ENCODE data around the gene ACSM6.
A peak's percentile ranks its signal among the peaks of the same experiment; 100 is the strongest.
"Not testable (repeated sequence)": the region's sequence is repeated elsewhere in the genome, so short reads cannot be mapped to it uniquely, and the experiment has no call there.

The ACSM6 gene

DNA sequence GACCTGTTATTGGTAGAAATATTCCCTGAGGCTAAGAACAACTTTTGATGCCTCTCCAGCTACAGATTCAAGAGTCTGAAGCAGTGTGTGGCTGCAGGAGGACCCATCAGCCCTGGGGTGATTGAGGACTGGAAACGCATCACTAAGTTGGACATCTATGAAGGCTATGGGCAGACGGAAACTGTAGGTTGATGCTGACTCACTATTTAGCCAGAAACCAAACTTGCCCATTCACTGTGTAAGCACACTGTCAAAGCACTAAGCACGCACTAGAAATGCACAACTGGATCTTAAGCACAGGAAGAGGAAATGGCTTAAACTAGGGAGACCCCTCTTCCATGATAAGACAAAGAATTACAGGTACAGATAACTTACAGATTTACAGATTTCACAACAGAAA is 20.8 kb downstream of the ACSM6 start:
- no peak for DNase-seq (ENCODE audit: low read depth)

DNA sequence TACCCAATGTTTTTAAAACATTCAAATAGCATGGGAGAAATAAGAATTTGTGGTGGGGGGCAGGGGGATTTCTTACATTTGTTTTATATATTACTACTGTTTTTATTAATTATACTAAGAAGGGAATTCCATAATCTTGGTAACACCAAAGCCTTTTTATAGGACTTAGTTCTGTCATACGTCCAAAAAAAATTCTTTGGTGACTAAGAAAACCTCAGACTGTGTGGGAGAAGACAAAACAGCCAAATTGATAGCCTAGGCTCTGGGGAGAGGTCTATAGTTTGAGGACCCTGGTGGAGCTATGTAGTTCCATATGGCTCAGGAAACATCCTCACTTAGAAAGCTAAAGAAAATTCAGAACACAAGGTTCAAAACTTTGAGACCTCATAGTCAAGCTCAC is 23.4 kb downstream of the ACSM6 start:
- no peak for DNase-seq (ENCODE audit: low read depth)

DNA sequence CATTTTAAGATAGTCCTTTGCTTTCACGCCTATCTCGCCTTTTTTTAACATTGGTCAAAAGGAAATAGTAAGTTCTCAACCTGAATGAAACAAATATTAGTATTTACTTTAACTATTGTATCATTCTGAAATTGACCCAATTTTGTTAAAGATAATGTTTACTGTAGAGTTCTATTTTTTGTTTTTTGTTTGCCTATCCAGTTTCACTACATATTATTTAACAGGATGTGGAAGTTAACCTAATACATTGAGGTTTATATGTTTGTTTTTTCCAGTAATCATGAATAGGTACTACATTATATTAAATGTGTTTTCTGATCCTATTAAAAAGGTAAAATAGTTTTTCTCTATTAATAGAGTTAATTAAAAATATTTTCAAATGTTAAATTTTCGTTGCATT is 26.5 kb downstream of the ACSM6 start:
- no peak for DNase-seq (ENCODE audit: low read depth)

DNA sequence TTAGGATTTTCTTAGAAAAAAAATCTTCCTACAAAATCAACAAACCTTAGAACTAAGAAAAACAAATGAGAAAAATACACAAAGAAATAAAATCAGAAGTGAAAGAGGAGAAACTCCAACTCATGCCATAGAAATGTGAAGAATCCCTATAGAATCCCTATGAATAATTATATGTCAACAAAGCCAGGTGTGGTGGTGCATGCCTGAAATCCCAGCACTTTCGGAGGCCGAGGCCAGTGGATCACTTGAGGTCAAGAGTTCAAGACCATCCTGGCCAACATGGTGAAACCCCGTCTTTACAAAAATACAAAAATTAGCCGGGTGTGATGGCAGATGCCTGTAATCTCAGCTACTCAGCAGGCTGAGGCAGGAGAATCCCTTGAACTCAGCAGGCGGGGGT is 27.1 kb downstream of the ACSM6 start:
- no peak for DNase-seq (ENCODE audit: low read depth)

DNA sequence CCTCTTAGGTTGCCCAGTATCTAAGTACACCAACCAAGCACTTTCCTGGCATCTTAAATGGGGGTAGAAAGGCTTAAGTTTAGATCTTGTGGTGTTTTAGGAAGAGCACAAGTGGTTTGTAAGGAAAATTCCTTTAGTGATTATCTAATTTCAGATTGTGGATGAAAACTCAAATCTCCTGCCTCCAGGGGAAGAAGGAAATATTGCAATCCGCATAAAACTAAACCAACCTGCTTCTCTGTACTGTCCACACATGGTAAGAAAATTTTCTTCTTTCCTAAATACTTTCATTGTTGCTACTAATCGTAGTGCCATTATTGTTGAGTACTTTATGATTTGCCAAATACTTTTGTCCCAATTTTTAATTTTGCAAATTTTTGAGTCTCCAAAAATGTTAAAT is 31.1 kb downstream of the ACSM6 start:
- no peak for DNase-seq (ENCODE audit: low read depth)

DNA sequence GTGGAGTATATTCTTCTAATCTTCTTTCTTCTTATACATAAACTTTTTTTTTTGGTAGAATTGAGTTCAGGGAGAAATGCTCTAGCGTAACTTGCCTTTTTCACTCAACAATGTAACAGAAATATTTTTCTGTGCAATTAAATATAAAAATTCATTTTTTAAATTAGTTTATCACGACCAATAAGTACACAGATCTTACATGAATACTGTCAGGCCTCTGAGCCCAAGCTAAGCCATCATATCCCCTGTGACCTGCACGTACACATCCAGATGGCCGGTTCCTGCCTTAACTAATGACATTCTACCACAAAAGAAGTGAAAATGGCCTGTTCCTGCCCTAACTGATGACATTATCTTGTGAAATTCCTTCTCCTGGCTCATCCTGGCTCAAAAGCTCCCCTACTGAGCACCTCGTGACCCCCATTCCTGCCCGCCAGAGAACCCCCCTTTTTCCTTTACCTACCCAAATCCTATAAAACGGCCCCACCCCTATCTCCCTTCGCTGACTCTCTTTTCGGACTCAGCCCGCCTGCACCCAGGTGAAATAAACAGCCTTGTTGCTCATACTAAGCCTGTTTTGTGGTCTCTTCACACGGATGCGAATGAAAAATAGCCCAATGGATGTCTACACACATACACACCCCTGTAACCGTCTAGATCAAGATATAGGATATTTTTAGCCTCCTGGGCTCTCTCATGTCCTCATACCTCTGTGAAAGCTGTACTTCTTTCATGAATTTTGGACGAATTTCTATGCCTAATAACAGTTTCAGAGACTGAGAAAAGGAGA is 35.1 kb downstream of the ACSM6 start:
- not testable (repeated sequence) for DNase-seq (ENCODE audit: low read depth)

DNA sequence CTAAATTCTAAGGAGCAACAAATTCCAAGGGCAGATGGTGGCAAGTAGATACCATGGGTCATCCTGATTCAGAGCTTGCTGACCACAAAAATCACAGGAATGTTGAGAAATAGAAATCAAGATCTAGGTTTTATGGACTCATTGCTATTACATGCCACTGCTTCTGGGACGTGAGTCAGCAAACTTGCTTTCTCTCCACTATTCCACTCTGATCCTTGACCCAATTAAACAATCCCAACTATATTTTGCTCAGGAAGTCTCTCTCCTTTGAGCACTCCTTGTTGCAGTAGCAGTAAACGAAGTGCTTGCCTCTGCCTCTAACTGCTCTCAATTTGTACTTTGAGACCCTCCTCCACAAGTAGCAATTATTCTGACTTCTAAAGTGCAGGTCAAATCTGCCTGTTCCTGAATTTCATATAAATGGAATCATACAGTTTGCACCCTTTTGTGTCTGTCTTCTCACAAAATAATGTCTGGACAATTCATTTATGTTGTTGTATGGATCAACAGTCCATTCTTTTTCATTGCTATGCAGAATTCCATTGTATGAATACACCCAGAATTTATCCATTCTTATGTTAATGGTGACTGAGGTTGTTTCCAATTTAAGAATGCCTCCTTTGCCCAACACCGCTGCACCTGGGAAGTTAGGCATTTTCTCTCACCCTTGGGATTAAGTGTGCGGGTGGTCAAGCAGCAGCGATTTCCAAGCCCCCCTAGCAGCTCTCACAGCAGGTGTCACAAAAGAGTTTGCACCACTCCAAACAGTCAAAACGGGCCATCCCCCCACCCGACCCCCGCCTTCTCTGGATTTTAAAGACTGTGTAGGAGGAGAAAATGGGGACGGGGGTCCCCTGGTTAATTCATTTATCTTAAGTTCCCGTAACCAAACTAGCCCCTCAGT is 35.9 kb downstream of the ACSM6 start:
- DNase-seq (ENCODE audit: low read depth) = no peak

DNA sequence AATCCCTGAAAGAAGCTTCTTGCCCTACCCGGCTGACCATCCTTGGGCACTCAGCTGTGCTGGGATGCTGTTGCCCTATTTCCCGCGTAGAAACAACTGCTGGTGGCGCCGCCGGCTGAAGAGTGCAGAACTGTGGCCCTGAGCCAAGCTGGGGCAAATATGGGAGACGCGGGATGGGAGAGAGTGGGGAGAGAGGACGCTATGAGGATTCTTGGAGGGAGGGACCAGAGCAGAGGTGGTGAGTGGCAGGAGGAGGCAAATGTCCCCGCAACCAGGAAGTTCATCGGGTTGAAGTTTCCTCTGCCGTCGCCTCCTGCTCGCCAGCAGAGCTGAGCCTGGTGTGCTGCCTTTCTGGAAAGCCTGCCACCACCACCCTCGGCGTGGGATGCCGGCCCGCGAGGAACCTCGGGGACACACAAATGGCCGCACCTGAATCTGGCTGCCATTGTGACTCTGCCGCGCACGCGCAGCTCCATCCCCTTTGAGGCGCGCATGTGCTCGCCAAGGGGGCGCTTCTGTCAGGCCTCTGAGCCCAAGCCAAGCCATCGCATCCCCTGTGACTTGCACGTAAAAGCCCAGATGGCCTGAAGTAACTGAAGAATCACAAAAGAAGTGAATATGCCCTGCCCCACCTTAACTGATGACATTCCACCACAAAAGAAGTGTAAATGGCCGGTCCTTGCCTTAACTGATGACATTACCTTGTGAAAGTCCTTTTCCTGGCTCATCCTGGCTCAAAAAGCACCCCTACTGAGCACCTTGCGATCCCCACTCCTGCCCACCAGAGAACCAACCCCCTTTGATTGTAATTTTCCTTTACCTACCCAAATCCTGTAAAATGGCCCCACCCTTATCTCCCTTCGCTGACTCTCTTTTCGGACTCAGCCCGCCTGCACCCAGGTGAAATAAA is 36.9 kb downstream of the ACSM6 start:
- DNase-seq (ENCODE audit: low read depth) = peak; percentile 22

DNA sequence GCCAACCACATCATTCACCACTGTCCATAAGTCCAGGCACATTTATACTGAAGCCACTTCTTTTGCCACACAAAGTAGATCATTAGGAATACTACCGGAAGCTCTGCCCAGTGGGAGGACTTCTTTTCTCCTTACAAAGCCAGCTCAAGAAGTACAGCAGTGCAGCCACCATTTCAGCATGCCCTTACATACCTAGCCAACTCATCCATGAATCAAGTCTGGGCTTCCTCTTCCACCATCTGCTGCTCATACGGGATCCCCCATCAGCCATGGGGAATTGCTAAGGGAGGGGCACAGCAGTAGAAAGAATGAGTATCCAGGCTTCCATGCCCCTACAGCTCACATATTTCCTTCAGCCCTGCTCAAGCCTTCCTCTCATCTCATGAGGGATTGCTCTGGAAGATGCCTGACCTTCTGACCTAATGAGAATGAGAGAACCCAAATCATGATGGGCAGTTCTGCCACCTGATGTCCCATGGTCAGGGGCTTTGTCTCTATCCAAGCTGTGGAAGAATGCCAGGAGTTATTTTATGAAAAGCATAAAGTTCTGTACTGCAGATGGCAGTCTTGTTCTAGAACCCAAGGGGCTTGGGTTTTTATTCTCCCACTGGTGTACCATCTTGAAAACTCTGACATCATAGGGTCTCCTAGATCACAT is 39.5 kb downstream of the ACSM6 start:
- no peak for DNase-seq (ENCODE audit: low read depth)

DNA sequence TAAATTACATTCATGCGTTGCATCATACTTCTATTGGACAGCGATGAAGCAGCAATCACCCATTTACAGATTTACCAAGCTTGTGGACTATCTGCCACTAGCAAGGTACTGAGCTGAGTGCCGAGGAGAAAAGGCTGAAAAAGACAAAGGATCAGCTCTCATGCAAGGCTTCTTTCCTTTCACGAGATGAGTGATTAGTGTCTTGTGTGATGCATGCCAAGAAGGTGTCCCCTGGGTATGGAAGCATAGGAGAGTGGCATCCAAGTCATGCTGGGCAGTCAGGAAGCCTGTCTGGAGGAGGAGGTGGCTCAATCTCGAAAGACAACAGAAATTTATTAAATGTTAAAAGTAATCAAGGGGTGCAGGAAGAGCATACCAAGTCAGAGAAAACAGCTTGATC is 40.9 kb downstream of the ACSM6 start:
- no peak for DNase-seq (ENCODE audit: low read depth)

DNA sequence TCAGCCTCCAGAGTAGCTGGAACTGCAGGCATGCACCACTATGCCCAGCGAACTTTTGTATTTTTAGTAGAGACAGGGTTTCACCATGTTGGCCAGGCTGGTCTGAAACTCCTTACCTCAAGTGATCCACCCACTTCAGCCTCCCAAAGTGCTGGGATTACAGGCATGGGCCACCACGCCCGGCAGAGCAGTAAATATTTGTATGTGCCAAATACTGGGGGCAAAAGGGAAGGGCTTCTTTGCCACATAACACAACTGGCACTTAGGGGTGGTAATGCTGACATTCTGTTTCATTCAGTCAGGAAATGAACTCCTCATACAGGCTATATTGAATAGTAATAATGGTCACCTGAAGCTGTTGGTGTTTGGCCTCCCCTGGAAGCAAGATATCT is 41.6 kb downstream of the ACSM6 start:
- DNase-seq (ENCODE audit: low read depth) = no peak

DNA sequence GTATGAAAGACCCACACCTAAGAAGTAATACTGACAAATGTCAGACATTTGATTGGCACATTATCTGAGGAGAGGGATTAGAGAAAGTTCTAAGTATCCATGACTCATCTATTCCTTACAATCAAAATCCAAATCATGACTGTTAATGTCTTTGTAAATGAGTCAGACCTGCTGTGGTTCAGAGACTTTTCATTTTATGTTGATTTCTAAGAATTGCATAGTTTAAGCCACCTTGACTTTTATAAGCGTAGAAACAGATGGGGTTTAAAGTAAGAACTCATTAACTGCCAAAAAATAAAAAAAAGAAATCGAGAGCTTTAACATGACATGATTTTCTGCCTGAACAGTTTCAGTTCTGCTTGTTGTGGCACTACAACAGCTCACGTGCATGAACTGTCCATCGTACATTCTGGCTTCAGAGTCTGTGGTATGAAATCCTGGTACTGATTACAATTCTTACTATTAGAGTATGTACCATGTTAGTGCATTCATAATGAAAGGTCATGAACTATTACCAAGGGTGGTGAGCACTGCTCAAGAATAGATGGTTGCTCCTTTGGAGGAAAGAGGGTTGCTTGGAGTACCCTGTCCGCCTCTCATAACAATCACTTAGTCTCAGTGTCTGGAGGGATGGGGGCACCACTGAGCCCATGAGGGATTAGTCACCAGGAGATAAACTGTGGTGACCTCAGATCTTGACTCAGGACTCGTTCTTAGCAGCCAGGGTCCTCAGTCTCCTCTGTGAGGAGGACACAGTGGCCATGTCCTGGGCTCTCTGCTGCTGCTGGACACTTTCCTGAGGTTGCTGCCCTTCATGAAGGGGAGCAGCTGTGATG is 42.2 kb downstream of the ACSM6 start:
- DNase-seq (ENCODE audit: low read depth) = no peak

DNA sequence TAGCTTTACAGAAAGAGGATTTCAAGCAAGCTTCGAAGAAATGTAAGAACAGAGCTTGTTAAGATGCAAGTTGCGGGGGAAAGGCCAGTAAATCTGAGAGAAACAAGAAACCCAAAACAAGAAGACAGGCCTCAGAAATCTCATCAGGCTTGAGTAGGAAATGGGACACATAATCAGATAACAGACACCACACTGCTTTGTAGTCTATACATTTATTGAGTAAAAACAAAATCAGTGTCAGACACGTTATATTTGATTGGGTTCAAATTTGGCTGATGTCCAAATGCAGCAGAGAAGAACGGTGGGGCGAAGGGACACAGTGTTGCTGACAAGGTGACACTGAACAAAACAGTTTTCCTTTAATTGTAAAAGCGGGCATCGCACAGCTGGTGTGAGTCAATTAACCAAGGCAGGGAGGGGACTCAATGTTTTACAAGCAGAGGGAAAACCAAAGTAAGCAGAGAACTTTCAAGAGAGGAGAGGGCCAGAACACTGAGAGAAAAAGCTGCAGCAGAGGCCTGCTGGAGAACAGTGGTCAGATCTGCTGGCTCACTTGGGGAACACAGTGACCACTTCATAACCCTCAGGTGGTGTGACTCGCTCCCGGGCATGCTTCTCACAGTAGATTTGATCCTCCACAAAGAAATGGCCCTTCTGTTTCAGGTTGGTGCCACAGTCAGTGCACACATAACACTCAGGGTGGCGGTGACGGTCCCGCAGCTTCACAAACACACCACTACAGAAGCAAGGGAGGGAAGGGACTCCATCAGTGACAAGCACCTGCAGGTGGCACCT is 43.5 kb downstream of the ACSM6 start:
- DNase-seq (ENCODE audit: low read depth) = no peak

DNA sequence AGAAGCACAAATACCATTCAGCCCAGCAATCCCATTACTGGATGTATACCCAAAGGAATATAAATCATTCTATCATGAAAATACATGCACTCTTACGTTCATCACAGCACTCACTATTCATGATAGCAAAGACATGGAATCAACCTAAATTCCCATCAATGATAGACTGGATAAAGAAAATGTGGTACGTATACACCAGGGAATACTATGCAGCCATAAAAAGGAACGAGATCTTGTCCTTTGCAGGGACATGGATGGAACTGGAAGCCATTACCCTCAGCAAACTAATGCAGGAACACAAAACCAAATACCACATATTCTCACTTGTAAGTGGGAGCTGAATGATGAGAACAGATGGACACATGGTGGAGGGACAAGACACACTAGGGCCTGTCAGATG is 46.1 kb downstream of the ACSM6 start:
- not testable (repeated sequence) for DNase-seq (ENCODE audit: low read depth)

DNA sequence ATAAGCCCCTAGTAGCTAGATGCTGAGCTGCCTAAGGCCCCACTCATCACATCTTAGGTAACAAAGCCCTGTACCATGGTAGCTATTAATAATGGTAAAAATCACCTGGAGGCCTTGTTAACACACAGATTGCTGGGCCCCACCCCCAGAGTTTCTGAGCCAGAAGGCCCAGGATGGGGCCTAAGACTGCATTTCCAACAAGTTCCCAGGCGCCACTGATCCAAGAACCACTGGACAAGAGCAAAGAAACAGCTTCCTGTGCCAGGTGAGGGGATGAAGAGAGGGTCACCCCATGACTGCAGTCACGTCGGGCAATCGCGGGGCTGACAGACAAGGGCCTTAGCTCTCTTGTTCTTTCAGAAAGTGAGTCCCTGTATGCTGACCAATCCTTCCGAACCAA is 46.8 kb downstream of the ACSM6 start:
- DNase-seq (ENCODE audit: low read depth) = no peak

DNA sequence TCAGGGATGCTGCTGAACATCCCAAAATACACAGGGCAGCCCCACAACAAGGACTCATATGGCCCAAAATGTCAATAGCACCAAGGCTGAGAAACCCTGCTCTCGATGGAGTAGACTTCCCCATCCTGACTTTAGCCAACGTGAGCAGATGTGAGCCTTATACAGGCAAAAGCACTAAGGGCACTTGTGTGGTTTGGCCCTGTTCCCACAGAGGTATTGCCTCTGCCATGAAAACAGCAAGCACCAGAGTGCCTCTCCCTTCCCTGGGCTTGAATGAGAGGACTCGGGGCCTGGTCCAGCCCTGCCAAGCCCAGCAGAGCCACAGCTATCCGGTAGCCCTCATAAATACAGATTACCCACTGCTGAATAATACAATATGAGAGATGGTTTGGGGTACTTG is 47.5 kb downstream of the ACSM6 start:
- DNase-seq (ENCODE audit: low read depth) = no peak

DNA sequence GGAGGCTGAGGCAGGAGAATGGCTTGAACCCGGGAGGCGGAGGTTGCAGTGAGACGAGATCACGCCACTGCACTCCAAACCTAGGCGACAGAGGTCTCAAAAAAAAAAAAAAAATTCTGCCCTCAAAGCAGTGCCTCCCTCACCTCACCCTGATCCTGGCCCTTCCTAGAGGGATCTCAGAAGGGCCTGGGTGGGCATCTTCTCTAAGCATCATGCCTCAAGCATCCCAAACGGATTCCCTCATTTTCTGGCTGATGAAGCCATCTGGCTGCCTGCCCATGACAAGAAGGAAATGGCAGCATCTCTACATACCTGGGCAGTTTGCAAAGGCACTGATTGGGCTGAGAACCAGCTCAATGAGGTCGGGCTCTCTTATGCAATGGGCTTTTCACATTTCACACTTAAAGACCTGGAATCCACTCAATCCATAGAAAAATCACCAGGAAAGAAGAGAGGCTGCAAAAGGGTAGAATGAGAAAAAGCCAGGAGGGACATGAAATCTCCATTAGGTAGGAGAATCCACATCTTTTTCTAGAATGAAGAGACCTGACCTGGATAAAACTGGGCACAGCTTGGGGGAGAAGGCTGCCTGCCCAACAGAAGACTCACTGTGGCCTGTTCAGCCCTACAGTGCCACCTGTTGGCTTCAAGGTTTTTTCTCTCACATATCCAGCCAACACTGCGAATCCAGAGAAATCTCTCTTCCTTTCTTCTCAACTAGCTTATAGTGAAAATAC is 48.7 kb downstream of the ACSM6 start:
- DNase-seq (ENCODE audit: low read depth) = no peak

DNA sequence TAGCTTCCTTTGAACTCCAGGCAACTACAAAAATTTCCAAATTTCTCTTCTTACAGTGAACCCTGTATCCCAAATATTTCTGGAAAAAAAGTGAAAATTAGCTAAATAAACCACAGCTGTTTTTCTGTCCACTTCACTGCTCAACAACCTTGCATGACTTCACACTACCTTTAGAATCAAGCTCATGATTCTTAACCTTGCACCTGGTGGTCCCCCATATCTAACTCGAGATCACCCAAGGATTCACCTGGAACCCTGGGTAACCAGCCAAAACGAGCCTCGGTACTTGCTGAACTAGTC is 49.2 kb downstream of the ACSM6 start:
- no peak for DNase-seq (ENCODE audit: low read depth)

DNA sequence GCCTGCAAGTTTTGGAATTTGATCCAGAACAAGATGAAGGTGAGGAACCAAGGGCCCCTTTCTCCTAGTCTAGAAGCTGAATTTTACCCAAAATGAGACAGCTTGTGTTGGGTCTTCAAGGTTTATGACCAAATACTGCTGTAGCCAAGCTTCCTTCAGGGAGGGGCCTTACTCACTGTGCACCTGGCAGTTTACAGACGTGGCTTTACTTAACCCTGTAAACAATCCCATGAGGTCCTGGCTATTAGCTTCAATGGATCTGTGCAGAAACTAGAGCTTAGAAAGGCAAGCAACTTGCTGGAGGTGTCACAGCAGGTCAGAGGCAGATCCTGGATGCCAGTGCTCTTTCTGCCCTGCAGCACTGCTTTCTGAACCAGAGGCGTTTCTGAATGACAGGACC is 50.1 kb downstream of the ACSM6 start:
- no peak for DNase-seq (ENCODE audit: low read depth)

All from stimulated activated CD8-positive, alpha-beta memory T cell treated with anti-CD3 and anti-CD28 coated beads, Interleukin-7, amount 100 ng/mL, for 24 hours (primary cell).